Esophagus mucosa (tissue), 1 donor: ENCODE results near the gene LCMT2. TPM values are rescaled to one million over a fixed set of nuclear protein-coding genes. Genes with fewer than 3 reads are reported as not detected.

Experiments
- ATAC-seq: fragments of 200-7000 bp; cut with Tn5 transposase; one replicate; pipeline ENCODE4 v1.9.1; 2020
- total RNA-seq: library from RNA; stranded (reverse); gene quantifications from one replicate; pipeline ENCODE4 v1.2.4, GENCODE V29; 2023
- donor health status: DM: yes; HTN: yes; CAD: no.

Gene LCMT2
- total RNA-seq, 1 donor from 2014 or later: 7.8 TPM

- ATAC-seq: peak; percentile 89
These were observed 56.2 kb downstream of the LCMT2 start for GRCh38 chr15:43274136-43274535.

Other genes starting within 250 kb of the LCMT2 start
- 9.1 TPM for gene UBR1, start 224.5 kb downstream of the LCMT2 start, total RNA-seq
- 11.8 TPM for gene TMEM62, start 197.0 kb downstream of the LCMT2 start, total RNA-seq
- gene CCNDBP1, start 145.2 kb downstream of the LCMT2 start, total RNA-seq: 53.1 TPM
- not detected for gene EPB42, start 109.6 kb downstream of the LCMT2 start, total RNA-seq
- gene TGM5, start 63.6 kb downstream of the LCMT2 start, total RNA-seq: 13.5 TPM
- gene TGM7, start 28.3 kb downstream of the LCMT2 start, total RNA-seq: 0.40 TPM
- gene ZSCAN29, start 40.5 kb upstream of the LCMT2 start, total RNA-seq: 15.4 TPM
- gene TUBGCP4, start 40.5 kb upstream of the LCMT2 start, total RNA-seq: 10.7 TPM
- gene TP53BP1, start 162.6 kb upstream of the LCMT2 start, total RNA-seq: 16.5 TPM
- 0.76 TPM for gene MAP1A, start 187.0 kb upstream of the LCMT2 start, total RNA-seq